ENCODE results near the gene MYO1A. TPM values are rescaled to one million over a fixed set of nuclear protein-coding genes. Genes with fewer than 3 reads are reported as not detected.

Gene MYO1A
- total and polyA plus RNA-seq, 2 of the 13 experiments (the other 11 are each of a cell fraction or from before 2014, with no cell fraction given), result 5.3 to 6.0 TPM

DNA sequence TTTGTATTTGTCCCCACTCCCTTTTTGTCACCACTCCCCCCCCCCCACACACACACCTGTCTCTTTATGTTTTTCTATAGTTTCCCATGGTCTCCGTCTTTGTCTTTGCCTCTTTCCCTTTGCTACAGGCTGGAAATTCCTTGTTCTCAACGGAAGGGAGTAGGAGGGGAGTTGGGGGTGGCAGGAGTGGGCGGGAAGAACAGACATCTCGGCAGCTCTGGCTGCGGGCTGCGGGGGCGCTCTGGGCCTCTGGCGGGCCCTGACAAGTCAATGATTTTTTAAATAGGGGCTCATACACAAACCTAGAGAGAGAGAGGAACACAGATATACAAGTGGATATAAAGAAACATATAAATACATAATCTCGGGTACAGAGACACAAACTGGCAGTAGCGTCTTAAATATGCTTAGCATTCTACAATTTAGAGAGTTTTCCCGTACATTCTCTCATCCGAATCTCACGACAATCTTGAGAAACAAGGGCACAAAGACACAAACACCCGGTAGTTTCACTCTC lies 36.6 kb upstream of the MYO1A start (continued):
- no peak; the same call in 1 of the 2 replicates for TF ChIP-seq ARID4A (CRISPR knock-in tag; IDR thresholded peaks at IDR 0.05; ENCODE audit: borderline replicate concordance)
- TF ChIP-seq E2F1 (CRISPR knock-in tag; IDR thresholded peaks at IDR 0.05), result no peak
- no peak for TF ChIP-seq LCORL (IDR thresholded peaks at IDR 0.05)
- TF ChIP-seq LCORL (CRISPR knock-in tag; IDR thresholded peaks at IDR 0.05), result 0 out of 2 replicates have a peak, but pooled peaks have one; percentile 11
- TF ChIP-seq KLF16 (CRISPR knock-in tag; IDR thresholded peaks at IDR 0.05), result 0 out of 4 replicates have a peak, but pooled peaks of 1 of the 2 experiments have one; percentile 27
- TF ChIP-seq REPIN1 (CRISPR knock-in tag; IDR thresholded peaks at IDR 0.05; ENCODE audit: borderline replicate concordance, low read depth), result no peak
- no peak for TF ChIP-seq SP140L (CRISPR knock-in tag; IDR thresholded peaks at IDR 0.05; ENCODE audit: borderline replicate concordance)
- no peak for TF ChIP-seq ERF (CRISPR knock-in tag; IDR thresholded peaks at IDR 0.05)
- no peak for TF ChIP-seq SOX5 (CRISPR knock-in tag; IDR thresholded peaks at IDR 0.05; ENCODE audit: borderline replicate concordance)
- TF ChIP-seq ZNF326 (CRISPR knock-in tag; IDR thresholded peaks at IDR 0.05; ENCODE audit: borderline replicate concordance), result no peak
- no peak for TF ChIP-seq ZNF143 (CRISPR knock-in tag; IDR thresholded peaks at IDR 0.05)
- no peak for TF ChIP-seq CCAR2 (optimal IDR thresholded peaks at IDR 0.05; ENCODE audit: low read depth, low read length)
- TF ChIP-seq ZNF670 (CRISPR knock-in tag; IDR thresholded peaks at IDR 0.05; ENCODE audit: borderline replicate concordance), result no peak
- TF ChIP-seq, protein P1, sequence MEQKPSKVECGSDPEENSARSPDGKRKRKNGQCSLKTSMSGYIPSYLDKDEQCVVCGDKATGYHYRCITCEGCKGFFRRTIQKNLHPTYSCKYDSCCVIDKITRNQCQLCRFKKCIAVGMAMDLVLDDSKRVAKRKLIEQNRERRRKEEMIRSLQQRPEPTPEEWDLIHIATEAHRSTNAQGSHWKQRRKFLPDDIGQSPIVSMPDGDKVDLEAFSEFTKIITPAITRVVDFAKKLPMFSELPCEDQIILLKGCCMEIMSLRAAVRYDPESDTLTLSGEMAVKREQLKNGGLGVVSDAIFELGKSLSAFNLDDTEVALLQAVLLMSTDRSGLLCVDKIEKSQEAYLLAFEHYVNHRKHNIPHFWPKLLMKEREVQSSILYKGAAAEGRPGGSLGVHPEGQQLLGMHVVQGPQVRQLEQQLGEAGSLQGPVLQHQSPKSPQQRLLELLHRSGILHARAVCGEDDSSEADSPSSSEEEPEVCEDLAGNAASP (CRISPR knock-in tag; IDR thresholded peaks at IDR 0.05; ENCODE audit: borderline replicate concordance), result no peak
- no peak for TF ChIP-seq NR2F1 (CRISPR knock-in tag; IDR thresholded peaks at IDR 0.05)
- TF ChIP-seq IKZF4 (CRISPR knock-in tag; IDR thresholded peaks at IDR 0.05; ENCODE audit: borderline replicate concordance, low read depth, not compliant biosample characterization), result no peak
- TF ChIP-seq HMGXB4 (CRISPR knock-in tag; IDR thresholded peaks at IDR 0.05; ENCODE audit: borderline replicate concordance in 1 of 2, low read depth in 1 of 2), result peak in 1 of 2 experiments; percentile 48; a peak in 1 of 4 replicates
- TF ChIP-seq HNRNPUL1 (IDR thresholded peaks at IDR 0.05; ENCODE audit: low read depth, low read length), result no peak
- TF ChIP-seq ZNF773 (CRISPR knock-in tag; IDR thresholded peaks at IDR 0.05; ENCODE audit: borderline replicate concordance), result no peak
- no peak for TF ChIP-seq NCOA2 (CRISPR knock-in tag; IDR thresholded peaks at IDR 0.05)
- no peak for TF ChIP-seq ZNF772 (CRISPR knock-in tag; IDR thresholded peaks at IDR 0.05)

All from HepG2 (cell line).